LNCAP (cell line): ENCODE measurements around the gene GPC3.

Experiments used
- TF ChIP-seq, protein P1 (sequence below): fragments of 450-650 bp; IDR thresholded peaks from 2 replicates; pipeline ENCODE4 v1.5.1; 2017; ENCODE audit warnings: mild to moderate bottlenecking

Gene GPC3

DNA sequence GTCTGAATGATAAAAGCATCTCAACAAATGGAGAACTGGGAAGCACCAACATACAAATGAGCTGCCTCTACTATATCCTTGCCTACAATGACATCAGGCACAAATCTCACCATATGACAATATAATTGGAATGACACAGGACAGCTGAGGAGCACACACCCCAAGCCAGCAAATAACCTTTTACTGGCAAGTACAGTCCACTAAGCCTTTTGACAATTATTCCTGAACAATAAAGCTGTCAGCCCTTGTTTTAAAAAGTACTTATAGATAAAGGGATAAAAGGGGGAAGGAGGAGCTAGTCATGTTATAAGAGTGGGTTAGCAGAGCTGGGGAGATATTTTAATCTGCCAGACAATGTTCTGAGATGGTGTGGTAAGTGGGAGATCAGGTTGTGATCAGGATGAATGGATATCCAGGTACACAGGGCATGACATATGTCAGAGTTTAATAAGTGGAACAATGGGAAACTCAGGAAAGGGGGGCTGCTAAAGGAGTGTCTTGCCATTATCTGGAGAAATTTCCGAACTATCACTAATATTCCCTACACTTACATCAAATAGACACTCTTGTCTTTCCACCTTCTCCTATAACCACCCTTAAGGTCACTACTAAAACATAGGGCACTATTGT, 127.6 kb downstream of the GPC3 start:
- TF ChIP-seq, protein P1, sequence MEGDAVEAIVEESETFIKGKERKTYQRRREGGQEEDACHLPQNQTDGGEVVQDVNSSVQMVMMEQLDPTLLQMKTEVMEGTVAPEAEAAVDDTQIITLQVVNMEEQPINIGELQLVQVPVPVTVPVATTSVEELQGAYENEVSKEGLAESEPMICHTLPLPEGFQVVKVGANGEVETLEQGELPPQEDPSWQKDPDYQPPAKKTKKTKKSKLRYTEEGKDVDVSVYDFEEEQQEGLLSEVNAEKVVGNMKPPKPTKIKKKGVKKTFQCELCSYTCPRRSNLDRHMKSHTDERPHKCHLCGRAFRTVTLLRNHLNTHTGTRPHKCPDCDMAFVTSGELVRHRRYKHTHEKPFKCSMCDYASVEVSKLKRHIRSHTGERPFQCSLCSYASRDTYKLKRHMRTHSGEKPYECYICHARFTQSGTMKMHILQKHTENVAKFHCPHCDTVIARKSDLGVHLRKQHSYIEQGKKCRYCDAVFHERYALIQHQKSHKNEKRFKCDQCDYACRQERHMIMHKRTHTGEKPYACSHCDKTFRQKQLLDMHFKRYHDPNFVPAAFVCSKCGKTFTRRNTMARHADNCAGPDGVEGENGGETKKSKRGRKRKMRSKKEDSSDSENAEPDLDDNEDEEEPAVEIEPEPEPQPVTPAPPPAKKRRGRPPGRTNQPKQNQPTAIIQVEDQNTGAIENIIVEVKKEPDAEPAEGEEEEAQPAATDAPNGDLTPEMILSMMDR: no peak

GRCh38 chrX:133856819-133857218, 128.6 kb downstream of the GPC3 start:
- TF ChIP-seq, protein P1: no peak

DNA sequence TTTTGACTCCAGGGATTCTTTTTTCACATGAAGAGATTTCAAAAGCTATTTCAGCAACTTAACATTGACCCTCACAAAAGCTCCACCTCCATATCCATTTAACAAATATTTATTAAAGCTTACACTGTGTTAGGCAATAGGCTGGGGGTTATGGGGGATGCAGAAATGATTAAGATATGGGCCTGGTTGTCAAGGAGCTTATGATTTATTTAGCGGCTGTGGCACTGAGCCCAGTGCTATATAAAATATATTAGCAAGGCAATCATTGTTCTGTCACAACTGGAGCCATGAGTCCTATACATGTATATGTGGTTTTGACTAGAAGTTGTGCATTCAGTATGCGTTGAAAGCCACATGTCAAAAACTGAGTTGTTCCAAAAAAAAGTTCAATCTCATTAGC, 131.1 kb downstream of the GPC3 start:
- TF ChIP-seq, protein P1: no peak

GRCh38 chrX:133852837-133853356, 132.5 kb downstream of the GPC3 start:
- TF ChIP-seq, protein P1: no peak

DNA sequence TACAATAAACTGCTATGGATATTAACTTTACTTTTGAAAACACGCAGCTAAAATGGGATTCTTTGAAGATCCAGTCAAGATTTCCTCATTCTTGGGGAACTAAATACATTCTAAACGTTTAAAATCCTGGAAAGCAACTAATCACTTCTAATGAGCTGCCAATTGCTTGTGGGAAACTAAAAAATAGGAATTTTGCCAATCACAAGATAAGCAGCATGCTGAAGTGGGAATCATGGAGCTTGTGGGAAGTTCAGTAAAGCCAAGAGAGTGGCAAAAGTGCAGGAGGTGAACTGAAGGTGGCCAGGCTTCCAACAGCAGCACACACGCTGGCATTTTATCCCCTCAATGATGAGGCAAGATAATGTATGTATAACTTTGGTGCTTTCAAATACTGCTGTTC, 133.0 kb downstream of the GPC3 start:
- TF ChIP-seq, protein P1: no peak

DNA sequence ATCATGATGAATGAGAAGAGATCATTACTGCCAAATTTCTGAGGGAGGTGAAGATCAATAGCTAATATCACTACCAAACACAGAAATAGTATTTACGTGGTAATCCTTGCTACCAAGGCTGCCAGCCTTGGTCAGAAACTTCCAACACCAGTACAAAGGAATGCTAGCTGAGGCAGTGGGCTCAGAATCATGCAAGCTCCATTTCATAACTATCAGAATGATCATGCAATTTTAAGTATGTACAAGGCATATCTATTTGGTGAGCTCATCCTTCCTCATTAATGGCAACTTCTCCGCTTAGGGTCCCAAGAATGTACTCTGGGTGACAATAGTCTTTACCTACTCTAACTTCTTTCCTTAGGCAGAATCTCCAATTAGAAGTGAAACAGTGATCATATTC, 135.0 kb downstream of the GPC3 start:
- TF ChIP-seq, protein P1: no peak

DNA sequence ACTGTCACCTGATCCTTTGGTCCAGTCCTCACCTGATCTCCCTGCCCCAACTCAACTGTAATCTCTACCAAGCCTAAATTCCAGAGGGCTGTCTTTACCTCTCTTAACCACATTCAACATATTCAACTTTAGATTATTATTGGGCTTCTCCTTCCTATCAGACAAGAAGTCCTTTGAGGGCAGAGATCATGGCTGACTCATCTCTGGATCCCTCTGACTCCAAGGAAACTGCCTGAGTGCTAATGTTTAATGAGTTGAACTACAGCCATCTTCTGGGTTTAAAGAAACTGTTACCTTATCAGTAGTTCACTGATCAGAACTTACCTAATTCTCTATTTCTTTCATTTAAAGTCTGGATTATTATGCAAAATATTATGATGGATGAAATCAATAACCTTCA, 135.7 kb downstream of the GPC3 start:
- TF ChIP-seq, protein P1: no peak
